NCI-H2227 (cell line): ENCODE data around the gene IRF9.
A peak's percentile ranks its signal among the peaks of the same experiment; 100 is the strongest.

ENCODE experiments used
- DNase-seq: peaks from one replicate; lab custom pipeline; 2025; ENCODE audit not compliant: unreplicated experiment; lab: John Stamatoyannopoulos, UW

Gene IRF9

GRCh38 chr14:24176599-24176998 is 15.5 kb downstream of the IRF9 start:
- DNase-seq = no peak

GRCh38 chr14:24177041-24177825 is 16.2 kb downstream of the IRF9 start:
- DNase-seq = no peak

DNA sequence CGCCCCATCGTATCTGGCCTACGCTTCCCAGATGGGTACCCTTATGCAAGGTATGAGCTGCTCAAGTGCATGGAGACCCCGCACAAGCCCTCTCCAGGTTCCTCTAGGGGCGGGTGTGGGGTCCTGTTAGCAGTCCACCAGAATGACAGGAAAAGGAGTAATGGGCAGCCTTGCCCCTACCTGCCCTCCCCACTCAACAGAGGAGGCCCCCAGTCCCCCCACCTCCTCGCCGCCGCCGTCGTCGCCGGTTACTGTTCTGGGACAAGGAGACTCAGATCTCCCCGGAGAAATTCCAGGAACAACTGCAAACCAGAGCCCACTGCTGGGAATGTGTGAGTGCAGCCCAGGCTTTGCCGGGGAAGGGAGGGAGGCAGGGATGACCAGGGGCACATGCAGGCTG is 16.8 kb downstream of the IRF9 start:
- DNase-seq = no peak

GRCh38 chr14:24178399-24179178 is 17.5 kb downstream of the IRF9 start:
- no peak for DNase-seq

- DNase-seq = no peak
Measured at GRCh38 chr14:24179294-24179960, 18.4 kb downstream of the IRF9 start.

DNA sequence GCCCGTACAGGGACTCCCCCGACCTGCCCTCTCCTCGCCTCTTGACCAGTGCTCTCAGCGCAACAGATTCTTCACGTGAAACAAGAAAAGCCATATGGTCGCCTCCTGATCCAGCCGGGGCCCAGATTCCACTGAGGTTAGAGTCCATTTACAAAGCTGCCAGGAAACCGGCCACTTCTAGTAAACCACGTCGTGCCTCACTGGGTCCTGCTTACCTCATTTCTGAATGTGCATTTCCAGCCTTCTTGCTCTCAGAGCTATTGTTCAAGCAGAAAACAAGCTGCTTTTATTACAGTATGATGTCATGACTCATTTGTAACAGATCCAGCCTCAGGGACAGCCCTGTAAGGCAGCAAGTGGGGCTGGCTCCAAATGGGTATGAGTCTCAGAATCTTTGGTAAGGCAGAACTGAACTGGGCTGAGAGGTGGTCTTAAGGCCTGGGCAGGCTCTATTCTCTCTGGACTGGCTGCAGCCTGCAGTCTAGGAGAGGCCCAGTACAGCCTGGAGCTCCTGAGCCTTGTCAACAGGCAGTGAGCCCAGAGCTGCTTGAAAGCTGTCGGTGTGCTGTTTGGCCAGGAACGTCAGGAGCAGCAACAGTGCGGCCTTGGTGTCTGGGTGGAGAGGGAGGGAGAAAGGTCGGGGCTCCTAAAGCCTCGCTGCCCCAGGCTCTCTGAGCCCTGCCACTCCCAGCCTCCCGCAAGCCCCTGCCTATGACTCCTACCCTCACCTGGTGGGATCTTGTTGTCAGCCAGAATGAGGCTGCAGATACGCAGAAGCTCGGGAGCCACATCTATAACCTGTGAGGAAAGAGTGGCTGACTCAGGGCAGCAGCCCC is 19.1 kb downstream of the IRF9 start:
- no peak for DNase-seq

DNA sequence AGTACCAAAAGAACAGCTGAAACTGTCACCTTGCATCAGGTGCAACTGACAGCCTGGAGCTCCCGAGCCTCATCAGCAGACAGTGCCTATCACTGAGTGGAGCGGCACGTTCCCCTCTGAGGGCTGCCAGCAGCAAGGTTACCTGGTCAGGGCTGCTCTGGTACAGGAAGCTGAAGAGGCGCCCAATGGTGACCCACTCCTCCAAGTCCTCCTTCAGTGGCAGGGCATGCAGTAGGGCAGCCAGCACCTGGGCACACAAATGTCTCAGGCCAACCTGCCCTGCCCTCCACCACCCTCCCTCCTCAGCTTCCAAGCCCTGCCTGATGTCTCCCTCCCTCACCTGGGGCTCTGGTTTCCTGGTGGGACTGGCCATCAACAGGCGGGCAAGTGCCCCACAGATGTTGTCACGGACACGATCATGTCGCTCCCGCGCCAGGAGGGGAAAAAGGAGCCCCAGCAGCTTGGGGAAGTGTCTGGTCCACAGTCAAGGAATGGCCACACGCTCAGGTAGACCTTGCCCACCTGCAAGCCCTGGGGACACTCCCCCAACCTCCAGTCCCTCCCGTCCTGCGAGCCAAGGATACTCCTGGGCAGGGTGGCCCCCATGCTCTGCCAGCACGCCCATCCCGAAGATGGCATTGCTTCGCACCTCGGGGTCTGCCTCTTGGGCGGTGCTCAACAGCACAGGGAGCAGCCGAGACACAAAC is 20.5 kb downstream of the IRF9 start:
- no peak for DNase-seq

GRCh38 chr14:24182110-24182882 is 21.2 kb downstream of the IRF9 start:
- no peak for DNase-seq

DNA sequence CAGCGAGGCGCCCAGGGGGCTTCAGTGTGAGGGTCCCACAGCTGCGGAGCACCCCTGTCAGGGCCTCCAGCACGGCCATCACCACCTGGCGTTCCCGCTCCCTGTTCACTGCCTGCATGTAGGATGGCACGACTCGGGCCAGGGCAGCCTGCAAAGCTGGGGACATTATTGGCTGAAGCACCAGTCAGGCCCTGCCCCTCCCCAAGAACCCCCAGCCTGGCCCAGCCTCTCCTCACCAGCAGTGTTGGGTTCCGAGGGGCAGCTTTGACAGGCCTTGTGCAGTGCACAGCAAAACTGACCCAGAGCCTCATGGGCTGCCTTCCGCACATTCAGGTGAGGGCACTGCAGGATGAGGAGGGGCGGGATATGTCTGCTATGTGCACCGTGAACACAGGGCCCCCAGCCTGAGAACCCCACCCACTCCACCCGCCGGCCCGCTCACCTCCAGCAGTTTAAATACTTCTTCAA is 22.0 kb downstream of the IRF9 start:
- no peak for DNase-seq

DNA sequence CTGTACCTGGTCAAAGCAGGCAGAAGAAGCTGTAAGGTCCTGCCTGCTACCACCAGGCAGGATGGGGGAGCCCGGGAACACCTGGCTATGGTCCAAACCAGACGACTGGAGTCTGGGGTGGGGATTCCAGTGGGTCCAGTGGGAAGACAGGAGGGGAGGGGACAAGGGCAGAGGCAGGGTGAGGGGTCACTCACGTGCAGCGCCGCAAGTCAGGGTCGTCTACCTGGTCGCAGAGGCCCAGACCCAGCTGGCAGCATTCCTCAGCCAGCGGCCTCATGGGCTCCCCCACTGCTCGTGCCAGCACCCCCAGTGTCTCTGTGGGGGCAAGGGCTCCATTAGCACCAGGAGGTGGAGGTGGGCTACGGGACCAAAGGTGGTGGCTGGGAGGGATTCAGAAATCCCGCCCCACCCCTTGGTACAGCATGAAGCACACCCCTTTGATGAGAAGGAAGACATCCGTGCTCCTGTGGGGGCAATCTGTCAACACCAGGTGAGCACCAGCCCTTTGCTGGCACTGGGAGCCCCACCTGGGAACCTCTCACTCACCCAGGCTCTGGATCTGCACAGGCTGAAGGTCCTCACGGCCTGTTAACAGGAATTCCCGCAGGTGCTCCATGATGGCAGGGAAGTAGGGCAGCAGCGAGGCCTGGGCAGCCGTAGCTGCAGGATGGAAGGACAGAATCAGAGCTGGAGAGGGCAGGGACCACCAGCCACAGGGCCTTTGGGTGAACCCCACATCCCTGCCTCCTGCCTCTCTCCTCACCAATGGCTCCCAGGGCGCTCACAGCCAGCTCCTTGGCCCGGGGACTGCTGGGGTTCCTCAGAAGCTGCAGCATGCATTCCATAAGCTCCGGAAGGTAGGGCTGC is 23.3 kb downstream of the IRF9 start:
- no peak for DNase-seq

DNA sequence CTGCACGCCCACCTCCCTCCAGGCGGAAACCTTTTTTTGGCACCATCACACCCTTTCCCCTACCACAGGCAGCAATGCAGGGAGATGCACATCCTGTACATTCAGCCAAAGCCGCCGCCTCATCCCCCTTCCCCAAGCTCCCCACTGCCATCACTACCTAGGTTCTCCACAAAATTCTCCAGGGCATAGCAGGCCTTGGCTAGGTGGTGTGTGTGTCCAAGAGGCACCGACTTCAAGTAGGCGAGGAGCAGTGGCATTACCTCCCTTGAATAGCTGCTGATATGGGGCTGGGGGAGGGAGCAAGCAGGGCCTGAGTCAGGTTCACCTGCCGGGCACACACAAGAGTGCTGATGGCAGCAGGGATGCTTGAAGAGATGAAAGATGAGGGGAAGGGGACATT is 24.0 kb downstream of the IRF9 start:
- DNase-seq = no peak

- no peak for DNase-seq
Measured at GRCh38 chr14:24185741-24186140, 24.7 kb downstream of the IRF9 start.

- DNase-seq = no peak
Measured at GRCh38 chr14:24186831-24187538, 25.9 kb downstream of the IRF9 start.

GRCh38 chr14:24187539-24187915 is 26.5 kb downstream of the IRF9 start:
- no peak for DNase-seq

DNA sequence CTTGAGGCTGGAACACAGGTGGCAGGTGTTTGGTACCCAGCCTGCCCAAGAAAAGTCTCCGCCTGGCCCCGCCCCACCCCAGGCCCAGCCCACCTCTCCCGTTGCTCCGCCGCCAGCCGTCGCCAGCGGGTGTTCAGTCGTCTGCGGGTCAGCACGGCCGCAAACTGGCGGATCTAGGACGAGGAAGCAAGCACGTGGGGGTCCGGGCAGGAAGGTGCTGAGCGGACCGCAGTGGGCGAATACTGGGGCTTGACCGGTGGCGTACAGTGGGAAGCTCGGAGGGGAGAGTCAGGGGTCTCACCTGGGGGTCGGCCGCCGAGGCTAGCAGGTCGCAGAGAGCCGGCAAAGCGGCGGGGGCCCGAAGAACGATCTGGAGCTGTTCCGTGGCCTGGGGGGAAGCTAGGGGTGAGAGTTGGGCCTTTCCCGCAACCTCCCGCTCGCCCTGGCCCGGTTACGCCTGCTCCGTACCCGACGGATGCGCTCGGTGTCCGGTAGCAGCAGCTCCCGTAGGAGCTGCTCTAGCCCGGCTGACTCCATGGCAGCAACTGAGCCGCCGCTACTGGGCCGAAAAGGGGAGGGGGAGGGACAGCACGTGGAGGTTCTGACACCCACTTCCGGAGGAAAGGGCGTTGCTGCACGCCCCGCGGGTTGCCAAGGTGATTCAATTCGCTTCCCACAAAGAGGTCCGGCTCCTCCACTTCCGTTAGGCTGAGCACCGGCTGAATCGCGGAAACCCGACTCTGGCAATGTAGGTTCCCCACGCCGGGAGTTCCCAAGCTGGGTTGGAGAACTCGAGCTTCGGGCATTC is 27.4 kb downstream of the IRF9 start, which contains the start of gene IPO4:
Gene IPO4 (minus strand): TSS at position 566 of the 808 bp plus-strand sequence. CDS start 29 bp downstream, at position 537.
- peak; percentile 97 for DNase-seq

DNA sequence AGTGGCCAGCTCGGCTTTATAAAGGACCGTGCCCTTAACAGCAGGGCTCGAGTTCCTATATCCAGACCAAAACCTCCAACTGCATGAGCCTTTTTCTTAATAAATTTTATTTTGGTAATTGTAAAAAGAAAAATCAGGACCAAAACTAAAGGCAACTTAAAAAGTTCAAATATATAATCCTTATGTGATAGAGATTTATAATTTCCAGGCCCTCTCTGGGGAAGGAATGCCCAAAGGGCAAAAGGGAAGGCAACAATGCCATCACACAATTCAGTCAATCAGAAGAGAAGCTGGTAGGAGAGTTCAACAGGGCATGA is 28.0 kb downstream of the IRF9 start:
- DNase-seq = no peak

DNA sequence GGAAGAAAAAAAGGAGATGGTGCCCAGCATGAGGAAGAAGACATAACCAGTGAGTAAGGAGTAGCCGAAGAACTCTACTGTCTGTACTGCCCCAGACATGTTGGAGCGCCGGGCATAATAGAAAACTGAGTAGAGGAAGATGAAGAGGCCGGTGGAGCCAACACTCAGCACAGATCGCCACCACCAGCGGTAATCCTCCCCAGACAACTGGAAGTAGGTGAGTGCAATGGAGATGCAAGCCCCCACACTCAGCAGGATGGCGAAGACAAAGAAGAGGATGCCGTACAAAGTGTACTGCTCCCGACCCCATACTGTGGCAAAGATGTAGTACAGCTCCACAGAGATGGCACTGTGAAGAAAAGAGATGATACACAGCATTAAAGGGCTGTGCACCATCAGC is 28.4 kb downstream of the IRF9 start:
- no peak for DNase-seq
